Myocyte (in vitro differentiated cells): ENCODE data around the gene POLG2. TPM values are rescaled to one million over a fixed set of nuclear protein-coding genes. Genes with fewer than 3 reads are reported as not detected.
"Not testable (repeated sequence)": the region's sequence is repeated elsewhere in the genome, so short reads cannot be mapped to it uniquely, and the experiment has no call there.

Experiments used
- DNase-seq: peaks from one replicate; pipeline ENCODE4 v3.0.0-alpha.2; 2012; ENCODE audit warnings: low read depth
- total RNA-seq: library from RNA; depleted of rRNA; stranded (reverse); fragments of >200 nt; gene quantifications from 2 replicates; pipeline ENCODE4 v1.2.3, GENCODE V29; 2014

POLG2 gene
- total RNA-seq, 1 donor from 2014 or later, result 10.5 TPM

DNA sequence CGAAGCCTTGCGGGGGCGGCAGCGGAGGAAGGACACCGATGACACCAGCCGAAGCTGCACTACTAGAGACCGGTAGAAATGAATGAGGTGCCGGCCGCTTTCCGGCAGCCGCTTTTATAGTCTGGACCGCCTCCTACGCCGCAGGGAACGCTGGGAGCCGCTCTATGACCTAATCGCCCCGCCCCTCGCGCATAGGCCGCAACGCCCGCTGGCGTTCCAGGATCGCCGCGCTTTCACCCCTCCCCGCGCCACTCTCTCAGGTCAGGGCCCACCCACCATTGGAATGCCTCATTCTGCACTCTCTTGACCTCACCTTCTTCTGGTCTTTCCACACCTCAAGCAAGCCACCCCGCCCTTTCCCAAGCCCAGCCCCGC is 9.3 kb upstream of the POLG2 start, which contains the start of gene DDX5:
TSS of gene DDX5 (minus strand) at position 89 of the 375 bp plus-strand sequence. CDS start 170 bp downstream, outside the sequence.
- peak; percentile 96 for DNase-seq

GRCh38 chr17:64505340-64506200 is 8.7 kb upstream of the POLG2 start:
- DNase-seq, result peak; percentile 92

GRCh38 chr17:64504769-64505339 is 8.0 kb upstream of the POLG2 start:
- DNase-seq, result peak; percentile 65

- peak; percentile 18 for DNase-seq
Measured at GRCh38 chr17:64503821-64504768, 7.2 kb upstream of the POLG2 start.

- peak; percentile 25 for DNase-seq
Measured at GRCh38 chr17:64503341-64503740, 6.5 kb upstream of the POLG2 start.

GRCh38 chr17:64502809-64503208 is 6.0 kb upstream of the POLG2 start:
- no peak for DNase-seq

DNA sequence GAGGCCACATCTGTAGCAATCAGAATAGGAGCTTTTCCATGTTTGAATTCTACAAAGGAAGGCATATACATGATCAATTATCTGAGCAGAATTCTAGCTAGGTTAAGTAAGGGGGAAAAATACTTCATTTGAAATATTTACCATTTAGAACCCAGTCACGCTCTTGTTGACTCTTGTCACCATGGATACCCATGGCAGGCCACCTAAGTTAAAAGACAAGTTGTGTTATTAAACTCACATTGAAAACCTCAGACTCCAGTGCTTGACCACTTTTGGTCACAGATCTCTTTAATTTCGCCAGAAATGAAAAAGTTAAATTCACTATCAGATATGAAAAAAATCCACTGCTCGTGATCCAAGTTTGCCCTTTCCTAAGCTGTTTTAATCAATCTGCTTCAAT is 5.2 kb upstream of the POLG2 start:
- no peak for DNase-seq

GRCh38 chr17:64500862-64501765 is 4.3 kb upstream of the POLG2 start:
- DNase-seq, result no peak

DNA sequence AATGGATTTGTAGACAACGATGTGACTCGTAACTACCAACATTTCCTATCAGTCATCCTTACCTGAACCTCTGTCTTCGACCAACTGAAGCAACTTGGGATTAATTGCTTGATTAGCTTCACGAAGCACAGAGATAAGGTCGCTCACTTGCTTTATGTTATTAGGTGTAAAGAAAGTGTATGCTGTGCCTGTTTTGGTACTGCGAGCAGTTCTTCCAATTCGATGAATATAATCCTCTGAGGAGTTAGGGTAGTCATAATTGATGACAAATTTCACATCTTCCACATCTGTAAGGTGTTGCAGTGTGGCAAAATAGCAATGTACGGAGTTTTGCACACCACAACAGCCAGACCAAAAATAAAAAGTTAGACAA is 3.6 kb upstream of the POLG2 start:
- no peak for DNase-seq

- DNase-seq, result no peak
Measured at GRCh38 chr17:64499805-64500486, 3.1 kb upstream of the POLG2 start.

GRCh38 chr17:64498308-64499203 is 1.7 kb upstream of the POLG2 start:
- no peak for DNase-seq

- no peak for DNase-seq
Measured at GRCh38 chr17:64497565-64498035, 746 bp upstream of the POLG2 start.

DNA sequence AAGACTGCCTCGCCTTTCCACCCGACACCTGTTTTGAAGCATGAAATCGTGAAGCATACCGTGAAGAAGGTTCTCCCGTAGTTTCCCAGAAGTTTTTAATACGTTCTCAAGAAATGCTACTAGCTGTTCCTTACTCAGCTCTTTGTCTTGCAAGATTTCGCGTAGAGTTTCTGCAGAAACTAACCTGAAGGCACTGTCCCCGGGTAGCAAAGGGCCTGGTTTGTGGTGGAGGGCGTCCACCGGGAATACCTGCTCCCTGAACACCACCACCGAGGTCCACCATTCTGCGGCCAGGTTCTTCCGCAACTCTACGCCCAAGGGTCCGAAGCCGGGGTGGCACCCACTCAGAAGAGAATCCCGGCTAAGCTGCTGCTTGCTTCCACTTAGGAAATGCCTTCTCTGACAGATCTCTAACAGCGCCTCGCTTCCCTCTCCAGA is 487 bp downstream of the POLG2 start:
- no peak for DNase-seq

- DNase-seq, result not testable (repeated sequence)
Measured at GRCh38 chr17:64495300-64495699, 1.6 kb downstream of the POLG2 start.

- DNase-seq, result no peak
Measured at GRCh38 chr17:64494121-64494520, 2.7 kb downstream of the POLG2 start.

DNA sequence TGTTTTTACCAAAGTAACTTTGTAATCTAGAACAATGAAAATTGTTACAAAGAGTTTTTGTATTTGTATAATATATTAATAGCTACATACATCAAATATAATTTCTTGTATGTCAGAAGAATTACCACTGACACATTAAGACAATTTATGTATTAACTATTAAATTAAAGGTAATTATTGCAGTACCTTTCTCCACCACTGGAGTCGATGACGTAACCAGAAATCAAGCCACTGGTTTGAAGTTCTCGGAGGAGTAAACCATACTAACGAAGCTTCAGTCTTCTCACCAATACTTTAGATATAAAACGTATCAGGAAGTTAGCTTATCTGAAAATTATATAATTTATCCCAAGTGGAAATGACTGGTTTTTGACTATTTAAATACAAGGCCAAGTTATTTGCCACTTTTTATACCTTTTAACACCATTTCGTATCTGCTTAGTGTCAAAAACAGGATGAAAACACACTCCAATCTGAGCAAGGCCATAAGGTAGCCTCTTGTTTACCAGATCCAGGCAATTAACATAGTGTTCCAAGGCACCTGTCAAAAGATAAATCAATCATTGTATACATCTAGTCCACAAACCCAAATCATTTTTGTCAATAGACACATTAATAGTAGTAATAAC is 4.3 kb downstream of the POLG2 start:
- DNase-seq, result no peak

GRCh38 chr17:64491994-64492393 is 4.9 kb downstream of the POLG2 start:
- DNase-seq, result no peak
